Measurements from ENCODE around the gene NAGLU.
A peak's percentile ranks its signal among the peaks of the same experiment; 100 is the strongest.

NAGLU gene

GRCh38 chr17:42536048-42536371 lies at the start of gene NAGLU:
Gene NAGLU, plus strand, starts transcription at chr17:42536241. Its CDS starts 32 bp downstream, at chr17:42536273.
- peak; percentile 81 for DNase-seq

GRCh38 chr17:42488032-42488431 lies 48.0 kb upstream of the NAGLU start:
- DNase-seq = no peak

- DNase-seq = no peak
These were observed 42.7 kb upstream of the NAGLU start for GRCh38 chr17:42493319-42493718.

- no peak for DNase-seq
These were observed 41.4 kb upstream of the NAGLU start for GRCh38 chr17:42494673-42495072.

GRCh38 chr17:42498828-42499227 lies 37.2 kb upstream of the NAGLU start:
- DNase-seq = no peak

- no peak for DNase-seq
These were observed 34.0 kb upstream of the NAGLU start for GRCh38 chr17:42502091-42502490.

GRCh38 chr17:42502926-42503325 lies 33.1 kb upstream of the NAGLU start:
- no peak for DNase-seq

- DNase-seq = no peak
These were observed 28.4 kb upstream of the NAGLU start for GRCh38 chr17:42507671-42508070.

GRCh38 chr17:42508426-42509165 lies 27.4 kb upstream of the NAGLU start:
- no peak for DNase-seq

GRCh38 chr17:42509409-42509808 lies 26.6 kb upstream of the NAGLU start:
- DNase-seq = no peak

GRCh38 chr17:42509841-42510240 lies 26.2 kb upstream of the NAGLU start:
- DNase-seq = no peak

GRCh38 chr17:42512246-42512645 lies 23.8 kb upstream of the NAGLU start:
- no peak for DNase-seq

- DNase-seq = no peak
These were observed 23.2 kb upstream of the NAGLU start for GRCh38 chr17:42512733-42513251.

GRCh38 chr17:42513686-42514085 lies 22.4 kb upstream of the NAGLU start:
- DNase-seq = no peak

GRCh38 chr17:42514279-42514678 lies 21.8 kb upstream of the NAGLU start:
- no peak for DNase-seq

GRCh38 chr17:42514867-42515266 lies 21.2 kb upstream of the NAGLU start:
- DNase-seq = no peak

- peak; percentile 86 for DNase-seq
These were observed 18.5 kb upstream of the NAGLU start for GRCh38 chr17:42517516-42517915.

- no peak for DNase-seq
These were observed 17.8 kb upstream of the NAGLU start for GRCh38 chr17:42518046-42518754.

- no peak for DNase-seq
These were observed 17.1 kb upstream of the NAGLU start for GRCh38 chr17:42518755-42519545.

GRCh38 chr17:42519546-42520491 lies 16.2 kb upstream of the NAGLU start:
- DNase-seq = no peak

- peak; percentile 36 for DNase-seq
These were observed 15.5 kb upstream of the NAGLU start for GRCh38 chr17:42520540-42520951.

- no peak for DNase-seq
These were observed 15.0 kb upstream of the NAGLU start for GRCh38 chr17:42521036-42521435.
